Neural progenitor cell (in vitro differentiated cells): ENCODE measurements around the gene CPT1A.

Source experiments
- EZH2 ChIP-seq: fragments of 200-600 bp; sonication (generic); IDR thresholded peaks from 2 replicates; pipeline ENCODE4 v1.6.1; 2017; ENCODE audit warnings: antibody characterized with exemption, mild to moderate bottlenecking, moderate library complexity
- EZH2phosphoT487 ChIP-seq: fragments of 200-600 bp; sonication (generic); IDR thresholded peaks from 2 replicates; pipeline ENCODE4 v1.6.1; 2017; ENCODE audit warnings: antibody characterized with exemption
- TF ChIP-seq, protein P1 (sequence below): fragments of 200-600 bp; sonication (generic); IDR thresholded peaks from 2 replicates; pipeline ENCODE4 v1.5.1; 2017; ENCODE audit warnings: antibody characterized with exemption, mild to moderate bottlenecking

DNA sequence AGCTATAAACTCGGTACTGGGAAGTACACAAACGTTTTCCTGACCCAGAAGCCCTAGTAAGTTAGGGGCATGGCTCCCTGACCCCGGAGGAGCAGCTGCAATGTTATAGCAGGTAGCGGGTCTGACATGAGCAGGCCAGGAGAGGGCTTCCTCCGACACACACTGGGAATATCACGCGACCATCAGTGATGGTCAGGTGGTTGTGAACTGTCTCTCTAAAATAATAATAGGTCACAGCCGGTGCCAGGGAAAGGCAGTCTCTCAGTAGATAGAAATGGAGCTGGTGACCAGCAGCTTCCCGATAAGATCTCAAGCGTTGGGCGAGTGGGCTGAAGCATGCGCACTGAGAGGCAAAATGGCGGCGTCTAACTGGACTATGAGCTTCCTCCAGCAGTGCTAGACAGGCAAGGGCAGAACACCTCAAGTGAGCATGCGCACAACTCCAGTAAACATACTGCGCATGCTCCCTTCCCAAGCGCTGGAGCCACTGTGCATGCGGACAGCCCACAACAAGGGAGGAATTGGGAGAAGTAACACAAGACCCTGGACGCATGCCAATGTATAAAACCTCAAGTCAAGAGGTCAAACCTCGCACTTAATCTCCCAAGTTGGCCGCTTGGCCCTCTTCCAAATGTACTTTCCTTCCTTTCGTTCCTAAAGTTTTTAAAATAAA is 68.1 kb downstream of the CPT1A start:
- TF ChIP-seq, protein P1, sequence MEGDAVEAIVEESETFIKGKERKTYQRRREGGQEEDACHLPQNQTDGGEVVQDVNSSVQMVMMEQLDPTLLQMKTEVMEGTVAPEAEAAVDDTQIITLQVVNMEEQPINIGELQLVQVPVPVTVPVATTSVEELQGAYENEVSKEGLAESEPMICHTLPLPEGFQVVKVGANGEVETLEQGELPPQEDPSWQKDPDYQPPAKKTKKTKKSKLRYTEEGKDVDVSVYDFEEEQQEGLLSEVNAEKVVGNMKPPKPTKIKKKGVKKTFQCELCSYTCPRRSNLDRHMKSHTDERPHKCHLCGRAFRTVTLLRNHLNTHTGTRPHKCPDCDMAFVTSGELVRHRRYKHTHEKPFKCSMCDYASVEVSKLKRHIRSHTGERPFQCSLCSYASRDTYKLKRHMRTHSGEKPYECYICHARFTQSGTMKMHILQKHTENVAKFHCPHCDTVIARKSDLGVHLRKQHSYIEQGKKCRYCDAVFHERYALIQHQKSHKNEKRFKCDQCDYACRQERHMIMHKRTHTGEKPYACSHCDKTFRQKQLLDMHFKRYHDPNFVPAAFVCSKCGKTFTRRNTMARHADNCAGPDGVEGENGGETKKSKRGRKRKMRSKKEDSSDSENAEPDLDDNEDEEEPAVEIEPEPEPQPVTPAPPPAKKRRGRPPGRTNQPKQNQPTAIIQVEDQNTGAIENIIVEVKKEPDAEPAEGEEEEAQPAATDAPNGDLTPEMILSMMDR, result no peak
- TF ChIP-seq EZH2phosphoT487, result no peak
- no peak for TF ChIP-seq EZH2
